ENCODE measurements around the gene ZNF784. TPM values are rescaled to one million over a fixed set of nuclear protein-coding genes. Genes with fewer than 3 reads are reported as not detected.
A peak's percentile ranks its signal among the peaks of the same experiment; 100 is the strongest.

The ZNF784 gene
- total RNA-seq, 4 donors from 2014 or later, result 1.5 to 6.9 (median 1.9) TPM

GRCh38 chr19:55605207-55605636 lies 19.1 kb downstream of the ZNF784 start:
- Histone ChIP-seq H3K27me3 (no peaks in the 10 kb centered on the region), H3K36me3 (peaks cover 0 to 27% (median 0%) of the 10 kb centered on the region in 3 donors), H3K4me3 (peak overlapping the region; percentile 71 to 100 (median 88)), H3K9me3 (no peaks in the 10 kb centered on the region), H3K27ac (peak overlapping the region; percentile 87 to 99 (median 96)), H3K4me1 (peaks cover 0 to 59% (median 15%) of the 10 kb centered on the region in 4 donors)
- 0% methylated on average over 28 to 33 of the region's 43 CpGs for WGBS, 2 donors
- peak; percentile 63 to 69 for TF ChIP-seq EP300 (IDR thresholded peaks at IDR 0.05)
- TF ChIP-seq CTCF (IDR thresholded peaks at IDR 0.05), result no peak
- TF ChIP-seq POLR2A (IDR thresholded peaks at IDR 0.05), result peak in 1 of 2 donors; percentile 31
- DNase-seq (ENCODE audit: low spot score in 2 of 2), result peak; percentile 90 to 93

DNA sequence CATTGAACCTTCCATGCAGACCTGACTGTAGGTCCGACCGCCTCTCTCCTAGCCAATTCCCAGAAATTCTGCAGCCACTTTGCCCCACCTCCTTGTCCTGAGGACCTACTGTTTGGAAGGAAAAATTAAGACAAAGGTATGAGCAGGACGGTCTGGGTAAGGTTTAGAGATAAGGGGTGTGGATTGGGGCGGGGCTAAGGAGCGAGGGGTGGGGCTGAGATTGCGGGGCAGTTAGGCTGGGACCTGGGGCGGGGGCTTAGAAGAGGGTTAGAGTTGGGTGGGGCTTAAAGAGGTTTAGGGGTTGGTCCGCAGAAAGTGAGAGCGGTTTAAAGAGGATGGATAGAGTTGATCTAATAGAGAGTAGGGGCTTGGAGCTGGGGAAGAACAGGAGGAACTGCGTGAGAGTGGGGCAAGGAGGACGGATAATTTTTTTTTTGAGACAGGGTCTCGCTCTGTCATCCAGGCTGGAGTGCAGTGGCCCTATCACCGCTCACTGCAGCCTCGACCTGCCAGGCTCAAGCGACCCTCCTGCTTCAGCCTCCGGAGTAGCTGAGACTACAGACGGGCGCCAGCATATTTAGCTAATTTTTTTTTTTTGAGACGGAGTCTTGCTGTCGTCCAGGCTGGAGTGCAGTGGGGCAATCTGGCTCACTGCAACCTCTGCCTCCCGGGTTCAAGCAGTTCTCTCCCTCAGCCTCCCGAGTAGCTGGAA lies 20.6 kb downstream of the ZNF784 start:
- no peak for DNase-seq (ENCODE audit: low spot score in 2 of 2)
- Histone ChIP-seq H3K4me3 (no peak overlapping the region), H3K27ac (peak overlapping the region in 2 of 4 donors; percentile 98 to 99), H3K27me3 (no peaks in the 10 kb centered on the region), H3K36me3 (peaks cover 0 to 13% (median 0%) of the 10 kb centered on the region in 3 donors), H3K9me3 (no peaks in the 10 kb centered on the region), H3K4me1 (peaks cover 0 to 60% (median 15%) of the 10 kb centered on the region in 4 donors)
- WGBS, 2 donors, result 70 to 81% methylated on average over 22 of the region's 22 CpGs
- TF ChIP-seq EP300 (IDR thresholded peaks at IDR 0.05) (no peak), POLR2A (IDR thresholded peaks at IDR 0.05) (no peak), CTCF (IDR thresholded peaks at IDR 0.05) (no peak)

DNA sequence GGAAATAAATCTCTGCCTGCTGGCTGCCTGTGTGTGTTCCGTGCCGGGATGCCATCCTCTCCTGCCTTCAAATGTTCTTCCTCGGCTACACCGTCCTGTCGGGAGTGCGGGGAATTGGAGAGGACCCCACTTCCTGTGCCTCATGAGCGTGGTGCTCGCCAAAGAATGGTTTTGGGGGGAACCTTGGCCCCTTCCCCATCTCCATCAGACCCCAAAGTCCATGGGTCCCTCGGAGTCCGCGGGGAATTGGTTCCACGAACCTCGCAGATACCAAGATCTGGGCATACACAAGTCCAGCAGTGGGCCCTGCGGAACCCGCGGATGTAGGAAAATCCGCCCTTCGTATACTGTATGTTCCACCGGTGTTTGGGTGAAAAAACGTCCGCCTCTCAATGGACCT lies 21.3 kb downstream of the ZNF784 start:
- no peaks in the 10 kb centered on the region for H3K27me3 ChIP-seq
- H3K4me1 ChIP-seq, result peaks cover 0 to 61% (median 15%) of the 10 kb centered on the region in 4 donors
- WGBS, 2 donors, result 83 to 94% methylated on average over 19 to 21 of the region's 21 CpGs
- H3K36me3 ChIP-seq, result peaks cover 0 to 12% (median 0%) of the 10 kb centered on the region in 3 donors
- no peaks in the 10 kb centered on the region for H3K9me3 ChIP-seq
- TF ChIP-seq CTCF (IDR thresholded peaks at IDR 0.05), result no peak
- no peak for TF ChIP-seq EP300 (IDR thresholded peaks at IDR 0.05)
- no peak for TF ChIP-seq POLR2A (IDR thresholded peaks at IDR 0.05)
- H3K4me3 ChIP-seq, result no peak overlapping the region
- no peak overlapping the region for H3K27ac ChIP-seq
- no peak for DNase-seq (ENCODE audit: low spot score in 2 of 2)

- DNase-seq (ENCODE audit: low spot score in 2 of 2), result no peak
- peak overlapping the region in 1 of 4 donors; percentile 91 for H3K27ac ChIP-seq
- TF ChIP-seq CTCF (IDR thresholded peaks at IDR 0.05), result no peak
- TF ChIP-seq POLR2A (IDR thresholded peaks at IDR 0.05), result no peak
- TF ChIP-seq EP300 (IDR thresholded peaks at IDR 0.05), result no peak
- H3K4me1 ChIP-seq, result peaks cover 0 to 55% (median 15%) of the 10 kb centered on the region in 4 donors
- peaks cover 0 to 17% (median 0%) of the 10 kb centered on the region in 3 donors for H3K36me3 ChIP-seq
- no peaks in the 10 kb centered on the region for H3K27me3 ChIP-seq
- H3K4me3 ChIP-seq, result no peak overlapping the region
- no peaks in the 10 kb centered on the region for H3K9me3 ChIP-seq
- 89 to 95% methylated on average over 50 to 60 of the region's 60 CpGs for WGBS, 2 donors
Measured at GRCh38 chr19:55602104-55603001, 22.0 kb downstream of the ZNF784 start.

Data from tibial nerve (tissue), 4 donors.